HEK293 (cell line): Measurements from ENCODE around the gene BBLN.
A peak's percentile ranks its signal among the peaks of the same experiment; 100 is the strongest.

Experiments
- PRDM2 ChIP-seq: fragments of 450-650 bp; formaldehyde crosslinking; IDR thresholded peaks from 2 replicates; pipeline ENCODE4 v1.5.1; 2016; ENCODE audit warnings: missing biosample characterization, missing genetic modification characterization, borderline replicate concordance
- ZBTB7A ChIP-seq: fragments of 450-650 bp; formaldehyde crosslinking; IDR thresholded peaks from 2 replicates; pipeline ENCODE4 v1.5.1; 2016; ENCODE audit warnings: low read depth, missing biosample characterization, missing genetic modification characterization
- ZNF302 ChIP-seq: fragments of 450-650 bp; formaldehyde crosslinking; IDR thresholded peaks from 2 replicates; pipeline ENCODE4 v1.5.1; 2016; ENCODE audit warnings: missing biosample characterization, missing genetic modification characterization, low read depth
- ZNF48 ChIP-seq: fragments of 450-650 bp; formaldehyde crosslinking; IDR thresholded peaks from 2 replicates; pipeline ENCODE4 v1.5.1; 2016; ENCODE audit warnings: missing biosample characterization, missing genetic modification characterization
- TF ChIP-seq, protein P1 (sequence below): fragments of 450-650 bp; formaldehyde crosslinking; IDR thresholded peaks from 2 replicates; pipeline ENCODE4 v1.5.1; 2016; ENCODE audit warnings: missing biosample characterization, missing genetic modification characterization

GRCh38 chr9:128190516-128191405, 30.7 kb downstream of the BBLN start:
- TF ChIP-seq ZNF48 (tag by site-specific recombination) (no peak), PRDM2 (no peak), ZNF302 (tag by site-specific recombination) (no peak), ZBTB7A (tag by site-specific recombination) (peak; percentile 56; the same call in 1 of the 2 replicates)
- TF ChIP-seq, protein P1, sequence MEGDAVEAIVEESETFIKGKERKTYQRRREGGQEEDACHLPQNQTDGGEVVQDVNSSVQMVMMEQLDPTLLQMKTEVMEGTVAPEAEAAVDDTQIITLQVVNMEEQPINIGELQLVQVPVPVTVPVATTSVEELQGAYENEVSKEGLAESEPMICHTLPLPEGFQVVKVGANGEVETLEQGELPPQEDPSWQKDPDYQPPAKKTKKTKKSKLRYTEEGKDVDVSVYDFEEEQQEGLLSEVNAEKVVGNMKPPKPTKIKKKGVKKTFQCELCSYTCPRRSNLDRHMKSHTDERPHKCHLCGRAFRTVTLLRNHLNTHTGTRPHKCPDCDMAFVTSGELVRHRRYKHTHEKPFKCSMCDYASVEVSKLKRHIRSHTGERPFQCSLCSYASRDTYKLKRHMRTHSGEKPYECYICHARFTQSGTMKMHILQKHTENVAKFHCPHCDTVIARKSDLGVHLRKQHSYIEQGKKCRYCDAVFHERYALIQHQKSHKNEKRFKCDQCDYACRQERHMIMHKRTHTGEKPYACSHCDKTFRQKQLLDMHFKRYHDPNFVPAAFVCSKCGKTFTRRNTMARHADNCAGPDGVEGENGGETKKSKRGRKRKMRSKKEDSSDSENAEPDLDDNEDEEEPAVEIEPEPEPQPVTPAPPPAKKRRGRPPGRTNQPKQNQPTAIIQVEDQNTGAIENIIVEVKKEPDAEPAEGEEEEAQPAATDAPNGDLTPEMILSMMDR (tag by site-specific recombination), result no peak
